ENCODE data around the gene MAP4K1. TPM values are rescaled to one million over a fixed set of nuclear protein-coding genes. Genes with fewer than 3 reads are reported as not detected.

Gene MAP4K1
- total and polyA plus RNA-seq, 2 of the 13 experiments (the other 11 are each of a cell fraction or from before 2014, with no cell fraction given), result 0.24 to 0.89 TPM

- no peak for TF ChIP-seq ZBTB26 (CRISPR knock-in tag; IDR thresholded peaks at IDR 0.05; ENCODE audit: borderline replicate concordance)
Measured at GRCh38 chr19:38666663-38667511, 49.1 kb upstream of the MAP4K1 start (continued).

- peaks cover 96% of the 10 kb centered on the region for H3K79me2 ChIP-seq (ENCODE audit: insufficient read depth, low read length)
- H3K27me3 ChIP-seq (ENCODE audit: control insufficient read depth in 1 of 2, insufficient read depth in 2 of 2, low read length in 2 of 2), result no peaks in the 10 kb centered on the region
- 67% methylated on average over 19 of the region's 19 CpGs for WGBS (ENCODE audit: low lambda C conversion rate)
- FAIRE-seq (no peak), ATAC-seq (peak; percentile 20; the same call in 2 of the 3 replicates), DNase-seq (ENCODE audit: low spot score) (peak; percentile 68)
- ChIA-PET POLR2A (interaction anchor here (1.0 to 1.9 kb wide), 5 partner anchors 9 to 47 kb away, joined by 3 to 13 read pairs (median 3); partner anchors contain the start of genes ACTN4 and EIF3K), CTCF (ENCODE audit: low intra/inter-chr PET ratio, low total read pairs) (no interaction called here)
- intact Hi-C loops (cut with micrococcal nuclease; ENCODE audit: unreplicated experiment), result no loop called here
- H3K9ac ChIP-seq (ENCODE audit: insufficient read depth, low read depth, low read length), result peak overlapping the region; percentile 19
- H3K4me2 ChIP-seq (ENCODE audit: low read depth, low read length), result peak overlapping the region; percentile 45; the same call in 1 of the 2 replicates
- BruUV-seq (replicated peaks), result no TSS peak
- H3K4me3 ChIP-seq (replicated peaks in 1 of 3; ENCODE audit: insufficient read depth in 1 of 3, low read depth in 2 of 3, low read length in 3 of 3), result no peak overlapping the region; a peak in 1 of 6 replicates
- peaks cover 15 to 58% of the 10 kb centered on the region in 2 experiments for H3K36me3 ChIP-seq (replicated peaks in 1 of 2; ENCODE audit: control insufficient read depth in 1 of 2, insufficient read depth in 2 of 2, low read length in 2 of 2)
- no peaks in the 10 kb centered on the region for H3K9me3 ChIP-seq (ENCODE audit: low read length)
- in situ Hi-C loops (cut with HindIII; ENCODE audit: extremely low pct_ligation_motif_present, low pct_unique_long_range_greater_than_20kb), result no loop called here
- H2AFZ ChIP-seq (ENCODE audit: low read length), result no peak overlapping the region
- peaks cover 98% of the 10 kb centered on the region for H3K4me1 ChIP-seq (ENCODE audit: insufficient read depth, low read length)
- peaks cover 75% of the 10 kb centered on the region for H4K20me1 ChIP-seq (ENCODE audit: insufficient read depth, low read length)
- peak overlapping the region; percentile 44 for H3K27ac ChIP-seq (ENCODE audit: extremely low read length, insufficient read depth, low read length)
- TF ChIP-seq NPAS2 (CRISPR knock-in tag; IDR thresholded peaks at IDR 0.05; ENCODE audit: borderline replicate concordance) (no peak), SRF (IDR thresholded peaks at IDR 0.05; ENCODE audit: low read depth, low read length) (peak; percentile 94), USF2 (IDR thresholded peaks at IDR 0.05; ENCODE audit: low read depth, low read length) (no peak), USF2 (CRISPR knock-in tag; IDR thresholded peaks at IDR 0.05; ENCODE audit: borderline replicate concordance) (peak; percentile 28; the same call in 1 of the 2 replicates), JUND (CRISPR knock-in tag; IDR thresholded peaks at IDR 0.05) (no peak), TBX2 (CRISPR knock-in tag; IDR thresholded peaks at IDR 0.05; ENCODE audit: borderline replicate concordance) (0 out of 2 replicates have a peak, but pooled peaks have one; percentile 12), HNF1B (CRISPR knock-in tag; IDR thresholded peaks at IDR 0.05) (0 out of 2 replicates have a peak, but pooled peaks have one; percentile 13), TBX3 (IDR thresholded peaks at IDR 0.05; ENCODE audit: borderline replicate concordance) (no peak), ZNF766 (CRISPR knock-in tag; IDR thresholded peaks at IDR 0.05; ENCODE audit: borderline replicate concordance) (no peak), ZBTB38 (CRISPR knock-in tag; IDR thresholded peaks at IDR 0.05) (peak; percentile 58; the same call in 1 of the 2 replicates), TEAD3 (CRISPR knock-in tag; optimal IDR thresholded peaks at IDR 0.05; ENCODE audit: borderline replicate concordance) (peak; percentile 82), FOXK2 (IDR thresholded peaks at IDR 0.05) (no peak), JUN (CRISPR knock-in tag; IDR thresholded peaks at IDR 0.05) (no peak), ZIK1 (CRISPR knock-in tag; IDR thresholded peaks at IDR 0.05; ENCODE audit: borderline replicate concordance, low read depth) (no peak), ZNF788 (CRISPR knock-in tag; IDR thresholded peaks at IDR 0.05; ENCODE audit: borderline replicate concordance) (no peak)
Measured at GRCh38 chr19:38665950-38666662, 48.4 kb upstream of the MAP4K1 start.

Measured in HepG2 (cell line).